Measurements from ENCODE around the gene PDCD1. TPM values are rescaled to one million over a fixed set of nuclear protein-coding genes. Genes with fewer than 3 reads are reported as not detected.
A peak's percentile ranks its signal among the peaks of the same experiment; 100 is the strongest.

PDCD1 gene
- total RNA-seq, 1 experiment from 2014 or later: not detected

DNA sequence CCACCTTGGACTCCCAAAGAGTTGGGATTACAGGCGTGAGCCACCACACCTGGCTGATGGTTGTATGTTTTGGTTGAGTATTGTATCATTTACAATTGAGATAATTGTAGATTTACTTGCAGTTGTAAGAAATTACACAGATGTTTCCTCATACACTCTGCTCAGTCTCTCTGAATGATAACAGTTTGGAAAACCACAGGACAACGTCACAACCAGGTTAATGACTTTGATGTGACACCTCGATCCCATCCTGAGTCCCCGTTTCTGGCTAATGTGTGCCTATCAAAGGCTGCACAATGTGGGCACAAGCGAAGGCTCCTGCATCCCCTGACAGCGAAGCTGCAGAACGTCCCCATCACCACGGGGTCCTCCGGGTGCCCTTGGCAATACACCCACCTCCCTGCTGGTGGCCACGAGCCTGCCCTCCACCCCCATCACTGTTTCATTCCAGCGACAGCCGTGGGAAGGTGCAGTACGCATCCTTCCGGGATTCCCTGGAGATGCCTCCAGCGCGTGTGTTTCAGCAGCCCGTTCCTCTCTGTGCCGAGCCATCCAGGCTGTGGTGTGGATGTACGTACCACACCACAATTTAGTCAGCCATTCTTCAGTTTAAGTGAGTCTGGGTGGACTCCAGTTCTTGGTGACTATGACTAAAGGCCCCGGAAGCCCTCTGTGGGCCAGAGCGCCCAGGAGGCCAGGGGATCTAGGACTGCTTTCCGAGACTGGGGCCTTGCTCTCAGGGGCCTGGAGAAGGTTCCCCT is 4.3 kb upstream of the PDCD1 start:
- no peaks in the 10 kb centered on the region for H3K27me3 ChIP-seq
- no peak overlapping the region for H3K4me3 ChIP-seq
- H3K9me3 ChIP-seq: peaks cover 6% of the 10 kb centered on the region; the same call in 1 of the 2 replicates
- DNase-seq: no peak
- H3K36me3 ChIP-seq: no peaks in the 10 kb centered on the region

GRCh38 chr2:241862093-241862492 is 3.4 kb upstream of the PDCD1 start:
- peaks cover 6% of the 10 kb centered on the region; the same call in 1 of the 2 replicates for H3K9me3 ChIP-seq
- no peak for DNase-seq
- H3K36me3 ChIP-seq: no peaks in the 10 kb centered on the region
- H3K4me3 ChIP-seq: no peak overlapping the region
- no peaks in the 10 kb centered on the region for H3K27me3 ChIP-seq

DNA sequence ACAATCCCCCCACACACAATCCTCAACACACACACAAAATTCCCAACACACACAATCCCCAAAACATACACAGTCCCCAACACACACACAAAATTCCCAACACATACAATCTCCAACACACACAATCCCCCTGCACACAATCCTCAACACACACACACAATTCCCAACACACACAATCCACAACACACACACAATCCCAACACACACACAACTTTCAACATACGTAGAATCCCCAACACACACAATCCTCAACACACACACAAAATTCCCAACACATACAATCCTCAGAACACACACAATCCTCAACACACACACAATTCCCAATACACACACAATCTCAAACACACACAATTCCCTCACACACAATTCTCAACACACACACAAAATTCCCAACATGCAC is 2.6 kb upstream of the PDCD1 start:
- Histone ChIP-seq H3K4me3 (no peak overlapping the region), H3K27me3 (no peaks in the 10 kb centered on the region), H3K9me3 (peaks cover 6% of the 10 kb centered on the region; the same call in 1 of the 2 replicates), H3K36me3 (no peaks in the 10 kb centered on the region)
- DNase-seq: no peak

GRCh38 chr2:241860184-241861078 is 1.7 kb upstream of the PDCD1 start:
- H3K9me3 ChIP-seq: peaks cover 6% of the 10 kb centered on the region; the same call in 1 of the 2 replicates
- H3K27me3 ChIP-seq: no peaks in the 10 kb centered on the region
- H3K4me3 ChIP-seq: no peak overlapping the region
- no peak for DNase-seq
- H3K36me3 ChIP-seq: no peaks in the 10 kb centered on the region

DNA sequence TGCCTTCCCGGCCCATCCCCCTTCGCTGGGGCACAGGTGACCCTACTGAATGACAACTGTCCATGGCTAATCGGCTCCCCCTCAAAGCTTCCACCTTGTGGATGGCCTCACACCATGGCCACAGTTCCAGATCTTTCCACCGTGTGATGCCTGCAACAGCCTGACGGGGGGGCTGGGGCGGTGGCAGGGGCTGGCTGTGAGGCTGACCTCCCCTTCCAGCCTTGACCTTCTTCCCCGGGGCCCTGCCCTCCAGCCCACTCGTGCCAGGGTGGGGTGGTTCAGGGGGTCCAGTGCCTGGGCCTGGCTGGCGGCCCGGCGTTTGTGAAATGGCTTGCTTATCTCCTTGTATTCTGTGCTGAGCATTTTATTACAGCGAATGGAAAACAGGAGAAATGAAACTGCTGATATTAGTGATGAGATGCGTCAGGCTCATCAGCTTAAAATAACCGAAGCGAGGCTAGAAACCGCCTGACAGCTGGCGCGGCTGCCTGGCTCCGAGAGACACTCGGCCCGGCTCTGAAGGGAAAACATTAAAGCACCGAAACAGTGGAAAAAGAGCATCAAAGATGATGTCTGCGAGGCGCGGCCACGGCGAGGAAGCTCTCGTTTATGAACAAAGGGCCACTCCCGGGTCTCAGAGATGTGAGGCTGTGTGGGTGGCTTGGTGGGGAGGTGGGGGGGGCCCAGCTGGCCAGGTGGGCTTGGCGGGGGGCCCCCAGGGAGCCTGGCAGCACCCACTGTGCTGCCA is 916 bp upstream of the PDCD1 start:
- no peak overlapping the region for H3K4me3 ChIP-seq
- peak; percentile 34 for DNase-seq
- no peaks in the 10 kb centered on the region for H3K27me3 ChIP-seq
- no peaks in the 10 kb centered on the region for H3K36me3 ChIP-seq
- H3K9me3 ChIP-seq: peaks cover under 1% of the 10 kb centered on the region; the same call in 1 of the 2 replicates

GRCh38 chr2:241859017-241859435 is 332 bp upstream of the PDCD1 start:
- H3K36me3 ChIP-seq: no peaks in the 10 kb centered on the region
- no peak for DNase-seq
- H3K27me3 ChIP-seq: no peaks in the 10 kb centered on the region
- H3K9me3 ChIP-seq: no peaks in the 10 kb centered on the region
- no peak overlapping the region for H3K4me3 ChIP-seq

DNA sequence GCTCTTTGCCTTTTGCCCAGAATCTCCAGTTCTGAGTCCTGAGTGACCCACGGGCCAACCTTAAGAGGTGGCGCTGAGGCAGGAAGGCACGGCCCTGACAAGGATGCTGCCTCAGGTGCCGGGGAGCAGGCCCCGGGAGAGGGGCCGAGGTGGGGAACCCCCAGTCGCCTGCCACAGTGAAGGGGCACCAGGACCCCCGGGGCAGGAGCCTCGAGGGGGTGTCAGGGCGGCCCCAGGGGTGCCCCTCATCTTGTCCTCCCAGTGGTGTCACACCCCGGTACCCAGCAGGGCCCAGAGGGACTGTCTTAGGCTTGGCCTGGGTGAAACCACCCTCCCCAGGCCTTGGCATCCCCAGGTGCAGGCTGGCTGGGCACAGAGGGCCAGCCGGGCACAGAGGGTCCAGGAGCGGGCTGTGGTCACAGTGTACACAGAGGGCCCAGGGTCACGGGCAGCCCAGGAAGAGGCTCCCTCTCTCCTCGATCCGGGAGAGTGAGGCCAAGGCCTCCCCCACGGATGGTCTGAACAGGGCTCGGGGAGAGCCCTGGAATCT is 1.0 kb downstream of the PDCD1 start:
- Histone ChIP-seq H3K4me3 (no peak overlapping the region), H3K9me3 (no peaks in the 10 kb centered on the region), H3K27me3 (no peaks in the 10 kb centered on the region), H3K36me3 (no peaks in the 10 kb centered on the region)
- DNase-seq: no peak

DNA sequence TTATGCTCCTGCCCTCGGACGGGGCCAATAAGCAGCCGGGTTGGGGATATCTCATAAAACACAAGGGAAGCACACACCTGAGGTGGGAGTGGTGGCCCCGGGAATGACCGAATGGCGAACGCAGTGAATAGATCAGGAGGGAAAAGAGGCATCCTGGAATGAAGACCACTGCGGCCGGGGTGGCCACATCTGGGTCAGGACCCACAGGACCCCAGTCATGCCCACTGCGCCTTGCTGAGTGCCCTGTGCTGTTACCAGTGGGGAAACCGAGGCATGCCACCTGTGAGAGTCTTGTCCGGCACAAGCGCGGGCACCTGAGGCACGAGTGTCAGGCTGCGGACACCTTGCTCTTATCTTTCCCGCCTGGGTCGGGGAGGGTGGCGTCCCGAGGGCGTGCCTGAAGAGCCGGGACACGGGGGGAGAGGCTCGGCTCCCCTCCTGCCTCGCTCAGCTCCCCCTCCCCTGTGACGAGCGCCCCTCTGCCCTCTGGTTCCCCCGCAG is 1.6 kb downstream of the PDCD1 start:
- no peaks in the 10 kb centered on the region for H3K27me3 ChIP-seq
- no peaks in the 10 kb centered on the region for H3K36me3 ChIP-seq
- H3K9me3 ChIP-seq: no peaks in the 10 kb centered on the region
- DNase-seq: no peak
- H3K4me3 ChIP-seq: no peak overlapping the region

DNA sequence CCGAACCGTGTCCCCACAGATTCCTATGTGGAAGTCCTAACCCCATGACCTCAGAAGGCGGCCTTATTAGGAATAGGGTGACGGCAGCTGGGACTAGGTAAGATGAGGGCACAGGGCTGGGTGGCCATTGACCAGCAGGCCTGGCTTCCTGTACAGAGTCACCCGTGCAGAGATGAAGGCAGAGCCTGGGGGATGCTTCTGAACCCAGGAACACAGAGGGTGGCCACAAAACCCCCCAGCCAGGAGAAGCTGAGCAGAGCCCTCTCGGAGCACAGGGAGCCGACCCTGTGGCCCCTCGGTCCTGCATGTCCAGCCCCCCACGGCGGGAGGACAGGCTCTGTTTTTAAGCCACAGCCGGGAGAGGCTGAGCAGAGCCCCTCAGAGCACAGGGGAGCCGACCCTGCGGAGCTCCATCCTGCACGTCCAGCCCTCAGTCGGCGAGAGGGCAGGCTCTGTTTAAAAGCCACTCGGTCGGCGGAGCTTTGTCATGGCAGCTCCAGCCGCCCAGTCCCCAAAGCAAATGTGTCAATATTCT is 2.7 kb downstream of the PDCD1 start:
- Histone ChIP-seq H3K36me3 (no peaks in the 10 kb centered on the region), H3K4me3 (no peak overlapping the region), H3K27me3 (no peaks in the 10 kb centered on the region), H3K9me3 (no peaks in the 10 kb centered on the region)
- DNase-seq: no peak

DNA sequence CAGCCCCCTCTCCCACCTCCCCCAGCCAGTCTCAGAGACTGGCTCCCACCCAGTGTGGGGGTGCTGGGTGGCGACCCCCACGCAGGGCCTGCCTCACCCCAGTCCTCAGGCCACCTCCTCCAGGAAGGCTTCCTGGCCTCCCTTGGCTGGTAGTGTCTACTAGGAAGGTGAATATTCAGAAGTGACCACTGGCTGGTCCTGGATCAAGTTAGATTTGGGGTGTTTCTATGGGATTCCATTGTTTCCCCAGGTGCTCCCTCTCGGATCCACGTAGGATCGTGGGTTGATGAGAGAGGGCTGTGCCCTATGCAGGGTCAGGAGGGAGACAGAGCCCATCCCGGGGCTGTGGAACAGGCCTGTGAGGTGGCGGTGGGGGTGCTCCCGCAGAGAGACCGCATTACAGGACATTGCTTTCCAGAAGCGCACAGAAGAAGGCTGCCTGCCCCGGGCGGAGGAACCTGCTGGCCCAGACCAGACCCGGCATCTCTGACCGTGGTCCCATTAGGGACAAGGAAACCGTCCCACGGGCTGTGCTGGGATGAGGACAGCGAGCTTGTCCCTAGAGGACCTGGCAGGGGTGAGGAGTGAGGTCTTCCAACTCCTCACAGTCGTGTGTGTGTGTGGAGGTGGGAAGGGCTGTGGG is 3.3 kb downstream of the PDCD1 start:
- no peaks in the 10 kb centered on the region for H3K9me3 ChIP-seq
- no peak for DNase-seq
- no peak overlapping the region for H3K4me3 ChIP-seq
- no peaks in the 10 kb centered on the region for H3K27me3 ChIP-seq
- no peaks in the 10 kb centered on the region for H3K36me3 ChIP-seq

DNA sequence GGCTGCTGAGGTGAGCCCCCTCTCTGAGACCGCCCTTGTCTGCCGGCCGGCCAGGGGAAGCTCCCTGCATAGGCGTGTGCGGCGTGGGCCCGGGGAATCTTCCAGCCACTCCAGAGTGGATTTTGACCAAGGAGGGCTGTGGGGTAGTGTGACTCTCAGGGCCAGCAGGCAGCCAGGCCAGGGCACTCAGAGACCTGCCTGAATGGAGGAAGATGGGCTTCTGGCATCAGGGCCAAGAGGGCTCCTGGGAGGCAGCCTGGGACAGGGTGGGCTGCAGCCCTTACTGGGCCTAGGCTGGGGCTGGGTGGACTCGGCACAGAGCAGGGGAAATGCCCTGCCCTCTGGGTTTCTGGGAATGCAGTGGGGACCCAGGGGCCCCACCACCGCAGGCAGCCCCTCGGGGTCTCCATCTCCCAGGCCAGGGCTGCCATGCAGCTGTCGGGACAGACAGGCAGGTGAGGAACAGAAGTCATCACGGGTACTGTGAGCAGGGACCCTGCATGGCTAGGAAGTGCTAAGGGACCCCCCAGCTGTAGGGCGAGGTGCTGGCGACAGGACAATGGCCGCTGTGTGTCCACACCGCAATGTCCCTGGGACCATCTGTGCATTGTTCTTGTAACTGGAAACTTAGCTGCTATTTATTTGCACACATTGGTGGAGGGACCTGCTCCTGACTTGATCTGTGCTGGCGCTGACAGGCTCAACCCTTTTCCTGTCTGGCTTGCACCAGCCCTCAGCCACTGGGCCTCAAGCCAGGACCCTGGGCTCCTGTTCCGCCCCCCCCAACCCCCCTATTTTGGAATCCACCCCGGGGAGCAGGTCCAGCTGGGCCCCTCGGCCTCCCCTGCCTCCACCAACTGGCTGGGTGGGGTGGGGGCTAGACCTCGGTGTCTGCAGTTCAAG is 4.1 kb downstream of the PDCD1 start:
- Histone ChIP-seq H3K36me3 (no peaks in the 10 kb centered on the region), H3K27me3 (no peaks in the 10 kb centered on the region), H3K9me3 (no peaks in the 10 kb centered on the region), H3K4me3 (no peak overlapping the region)
- no peak for DNase-seq

DNA sequence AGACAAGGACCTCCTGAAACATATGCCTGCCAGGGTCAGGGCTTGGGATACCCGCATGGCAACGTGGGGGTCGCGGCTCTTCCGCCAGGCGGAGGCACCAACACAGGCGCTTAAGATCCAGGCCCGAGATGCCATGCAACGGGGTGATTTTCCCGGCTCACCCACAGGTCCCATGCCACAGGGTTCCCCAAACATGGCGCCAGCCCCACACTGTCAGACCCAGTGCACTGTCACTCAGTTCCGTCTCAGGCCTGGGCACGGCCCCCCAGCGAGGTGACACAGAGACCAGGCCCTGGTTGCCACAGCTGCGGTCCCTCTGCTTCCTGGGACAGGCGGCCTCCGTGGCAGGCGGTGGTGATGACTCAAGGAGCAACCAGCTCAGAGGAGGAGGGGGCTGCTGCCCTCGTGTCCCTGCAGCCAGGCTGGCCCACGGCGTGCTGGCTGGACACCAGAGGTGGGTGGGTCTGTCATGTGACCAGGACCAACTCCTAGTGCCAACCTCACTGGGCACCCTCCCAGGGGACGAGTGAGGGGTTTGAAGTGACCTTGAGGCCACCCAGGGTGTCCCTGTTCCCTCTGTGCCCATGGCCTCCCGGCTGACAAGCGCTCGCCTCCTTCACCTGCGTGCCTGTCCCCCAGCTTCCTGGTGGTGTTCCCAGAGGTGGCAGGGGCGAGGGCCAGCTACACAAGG is 4.9 kb downstream of the PDCD1 start:
- no peaks in the 10 kb centered on the region for H3K36me3 ChIP-seq
- no peaks in the 10 kb centered on the region for H3K9me3 ChIP-seq
- DNase-seq: no peak
- H3K27me3 ChIP-seq: no peaks in the 10 kb centered on the region
- H3K4me3 ChIP-seq: no peak overlapping the region

DNA sequence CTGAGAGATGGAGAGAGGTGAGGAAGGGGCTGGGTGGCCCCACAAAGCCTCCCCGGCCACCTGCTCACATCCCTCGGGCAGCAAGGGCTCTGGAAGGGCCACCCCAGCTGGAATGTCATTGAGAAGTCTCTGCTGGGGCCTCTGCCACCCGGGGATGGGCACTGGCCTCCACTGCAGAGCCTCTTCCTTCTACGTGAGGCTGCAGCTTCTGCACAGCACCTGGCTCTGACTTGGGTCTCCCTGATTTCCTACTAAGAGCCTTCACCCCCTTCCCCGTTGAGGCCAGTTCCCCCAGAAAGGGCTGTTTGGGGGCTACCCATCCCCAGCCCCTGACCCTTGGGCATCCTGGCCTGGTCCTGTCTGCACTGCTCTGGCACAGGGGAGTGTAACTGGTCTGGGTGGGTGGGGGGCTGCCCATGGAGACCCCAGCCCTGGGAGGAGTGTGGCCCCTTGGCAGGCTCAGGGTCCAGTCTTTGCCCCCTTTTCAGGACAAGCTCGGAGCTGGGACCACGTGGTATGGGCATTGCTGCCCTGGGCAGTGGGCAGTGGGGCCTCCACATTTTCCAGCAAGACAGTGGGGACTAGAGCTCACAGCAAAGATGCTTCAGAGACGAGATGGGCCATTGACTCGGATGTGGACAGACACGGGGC is 5.6 kb downstream of the PDCD1 start:
- no peaks in the 10 kb centered on the region for H3K36me3 ChIP-seq
- no peak overlapping the region for H3K4me3 ChIP-seq
- no peaks in the 10 kb centered on the region for H3K27me3 ChIP-seq
- no peaks in the 10 kb centered on the region for H3K9me3 ChIP-seq
- DNase-seq: no peak
